GM12878 (cell line): ENCODE data around the gene SLC9A8. TPM values are rescaled to one million over a fixed set of nuclear protein-coding genes. Genes with fewer than 3 reads are reported as not detected.

Experiments
- ATAC-seq: fragments of 200-7000 bp; cut with Tn5 transposase; 3 replicates; pipeline ENCODE4 v1.9.1; 2020; ENCODE audit warnings: mild to moderate bottlenecking, moderate library complexity
- BruUV-seq: library from RNA; stranded (reverse); fragments of 400-500 nt; replicated peaks from 2 replicates; lab custom pipeline; 2021; lab: Mats Ljungman, UMichigan
- CTCF ChIA-PET: fragments of 300-600 bp; sonication (Branson Sonifier 250); formaldehyde crosslinking; extraction: SDS; loops from one replicate; lab custom pipeline; 2021; ENCODE audit warnings: inconsistent platforms; lab: Yijun Ruan, JAX
- POLR2A ChIA-PET: fragments of 350-600 bp; formaldehyde crosslinking; extraction: SDS; loops from one replicate; lab custom pipeline; 2021; ENCODE audit warnings: inconsistent platforms; lab: Charles Lee
- RAD21 ChIA-PET: fragments of 300-600 bp; sonication (Branson Sonifier 250); formaldehyde crosslinking; loops from one replicate; lab custom pipeline; 2023; ENCODE audit warnings: antibody characterized with exemption; ENCODE audit not compliant: unreplicated experiment; lab: Charles Lee
- SMC1A ChIA-PET: fragments of 300-600 bp; sonication (Branson Sonifier 250); formaldehyde crosslinking; loops from one replicate; lab custom pipeline; 2023; ENCODE audit not compliant: unreplicated experiment, uncharacterized antibody; lab: Charles Lee
- DNase-seq: peaks from one replicate; pipeline ENCODE4 v3.0.0-alpha.2; 2011; ENCODE audit warnings: low read depth, low spot score
- FAIRE-seq: peaks from 3 replicates; lab custom pipeline; 2011; peaks lifted over from hg19 to GRCh38; lab: Jason Lieb, UNC
- H2AFZ ChIP-seq: 2 replicates; pipeline ENCODE4 v1.6.0; 2011; ENCODE audit warnings: low read depth, low read length, control low read depth; ENCODE audit not compliant: control insufficient read depth
- H3K27ac ChIP-seq: 2 replicates; pipeline ENCODE4 v1.5.1; 2011; ENCODE audit warnings: control low read depth; ENCODE audit not compliant: control insufficient read depth, insufficient read depth
- H3K27me3 ChIP-seq, 2 experiments: replicated peaks in 1 of 2; 2 replicates each; pipeline versions ENCODE4 v1.6.0 to v1.6.1; 2011; ENCODE audit warnings: low read length in 1 of 2; ENCODE audit not compliant: control insufficient read depth in 2 of 2, insufficient read depth in 2 of 2
- H3K36me3 ChIP-seq, 2 experiments: 2 replicates each; pipeline ENCODE4 v1.5.1; 2011; ENCODE audit warnings: low read length in 1 of 2; ENCODE audit not compliant: control insufficient read depth in 2 of 2, insufficient read depth in 2 of 2
- H3K4me1 ChIP-seq: 2 replicates; pipeline ENCODE4 v1.6.1; 2011; ENCODE audit warnings: mild to moderate bottlenecking, low read length, moderate library complexity, mixed read lengths; ENCODE audit not compliant: control insufficient read depth, insufficient read depth
- H3K4me2 ChIP-seq: 2 replicates; pipeline ENCODE4 v1.6.0; 2011; ENCODE audit warnings: control low read depth; ENCODE audit not compliant: control insufficient read depth, insufficient read depth
- H3K4me3 ChIP-seq: fragments of 200-600 bp; sonication (generic); 2 replicates; pipeline ENCODE4 v1.5.1; 2016
- H3K79me2 ChIP-seq: 2 replicates; pipeline ENCODE4 v1.6.0; 2011; ENCODE audit warnings: low read length; ENCODE audit not compliant: control insufficient read depth, insufficient read depth
- H3K9ac ChIP-seq: 2 replicates; pipeline ENCODE4 v1.8.0; 2011; ENCODE audit warnings: low read length, control low read depth, mixed read lengths; ENCODE audit not compliant: control insufficient read depth, insufficient read depth
- H3K9me3 ChIP-seq: replicated peaks from 3 replicates; pipeline ENCODE4 v1.5.1; 2011; ENCODE audit warnings: mild to moderate bottlenecking, low read length; ENCODE audit not compliant: control insufficient read depth, insufficient read depth
- H4K20me1 ChIP-seq: 2 replicates; pipeline ENCODE4 v1.6.0; 2011; ENCODE audit not compliant: control insufficient read depth, insufficient read depth
- ATF7 ChIP-seq: fragments of 450-650 bp; IDR thresholded peaks from 2 replicates; pipeline ENCODE4 v1.6.1; 2016; ENCODE audit warnings: low read depth, mild to moderate bottlenecking
- GABPA ChIP-seq: IDR thresholded peaks from 2 replicates; pipeline ENCODE4 v1.6.1; 2014; ENCODE audit warnings: antibody characterized with exemption, low read depth, mild to moderate bottlenecking, inconsistent platforms
- MEF2B ChIP-seq: fragments of 450-650 bp; IDR thresholded peaks from 2 replicates; pipeline ENCODE4 v1.6.1; 2018; ENCODE audit warnings: mild to moderate bottlenecking, moderate library complexity; ENCODE audit not compliant: partially characterized antibody, poor library complexity, severe bottlenecking
- NFYA ChIP-seq: IDR thresholded peaks from 2 replicates; pipeline ENCODE4 v1.6.1; 2011; ENCODE audit warnings: low read depth, mild to moderate bottlenecking, low read length, improper control_type of control experiment, borderline replicate concordance
- NR2C1 ChIP-seq: fragments of 450-650 bp; IDR thresholded peaks from 2 replicates; pipeline ENCODE4 v1.6.1; 2017; ENCODE audit warnings: antibody characterized with exemption, mild to moderate bottlenecking, moderate library complexity
- NR2C2 ChIP-seq: IDR thresholded peaks from 2 replicates; pipeline ENCODE4 v1.6.1; 2011; ENCODE audit warnings: borderline replicate concordance, low read depth; ENCODE audit not compliant: control insufficient read depth, insufficient read length
- PAX8 ChIP-seq: fragments of 450-650 bp; IDR thresholded peaks from 2 replicates; pipeline ENCODE4 v1.6.1; 2017; ENCODE audit warnings: mild to moderate bottlenecking, moderate library complexity
- POLR2AphosphoS2 ChIP-seq: IDR thresholded peaks from 2 replicates; pipeline ENCODE4 v1.6.1; 2011; ENCODE audit warnings: low read depth, mild to moderate bottlenecking, low read length, improper control_type of control experiment, moderate library complexity
- RELA ChIP-seq: fragments of 450-650 bp; IDR thresholded peaks from 2 replicates; pipeline ENCODE4 v1.8.0; 2014; ENCODE audit warnings: borderline replicate concordance; ENCODE audit not compliant: partially characterized antibody
- STAT3 ChIP-seq: IDR thresholded peaks from 2 replicates; pipeline ENCODE4 v1.6.1; 2011; ENCODE audit warnings: low read depth, low read length, improper control_type of control experiment
- TAF1 ChIP-seq: IDR thresholded peaks from 2 replicates; pipeline ENCODE4 v1.6.1; 2011; ENCODE audit warnings: mild to moderate bottlenecking, low read depth, low read length, borderline replicate concordance
- ZBED1 ChIP-seq: IDR thresholded peaks from 2 replicates; pipeline ENCODE4 v1.6.1; 2016; ENCODE audit warnings: borderline replicate concordance
- WGBS: methylation state at CpG from one replicate; pipeline ENCODE4 v1.1.6; 2016; ENCODE audit warnings: low lambda C conversion rate; ENCODE audit not compliant: insufficient replicate concordance, insufficient coverage; ENCODE audit errors: missing lambda C conversion rate; 5-methylcytosine and 5-hydroxymethylcytosine counted together
- in situ Hi-C: fragments of 300-500 bp; cut with MboI; formaldehyde crosslinking; loops from 9 replicates; pipeline ENCODE4 v1.14.3; 2018; ENCODE audit warnings: mixed read lengths
- intact Hi-C: fragments of 100-400 bp; cut with micrococcal nuclease; formaldehyde crosslinking; loops from one replicate; pipeline ENCODE4 v1.14.2; 2022; ENCODE audit not compliant: unreplicated experiment
- polyA plus RNA-seq, 11 experiments: library from polyadenylated mRNA; depleted of rRNA in 4 of 11; unstranded in 6 of 11; stranded (reverse) in 5 of 11; fragments of >200 nt; fragmentation: Nextera tagmentation in 4 of 11; fragmentation: Illumina TruSeq in 1 of 11; extraction: Ambion mirVana in 4 of 11; extraction: Trizol in 1 of 11; gene quantifications; 1 replicate in 1 of 11; 2 replicates in 10 of 11; pipeline versions ENCODE4 v1.2.1 to v1.2.3, GENCODE V29; 2011 to 2016; ENCODE audit warnings: inconsistent platforms in 2 of 11, missing spikeins in 2 of 11, low read depth in 1 of 11
- total RNA-seq, 4 experiments: library from RNA; depleted of rRNA in 3 of 4; stranded (reverse); fragments of >200 nt in 3 of 4; fragmentation: Illumina TruSeq in 1 of 4; extraction: Trizol in 1 of 4; gene quantifications; 2 replicates each; pipeline versions ENCODE4 v1.2.1 to v1.2.3, GENCODE V29; 2013 to 2021
- TF ChIP-seq, protein P1 (sequence below): fragments of 450-650 bp; IDR thresholded peaks from 2 replicates; pipeline ENCODE4 v1.6.1; 2017; ENCODE audit warnings: low read depth, mild to moderate bottlenecking, moderate library complexity
- TF ChIP-seq, protein P2 (sequence below): fragments of 450-650 bp; IDR thresholded peaks from 2 replicates; pipeline ENCODE4 v1.6.1; 2016; ENCODE audit warnings: mild to moderate bottlenecking, moderate library complexity, borderline replicate concordance
- TF ChIP-seq, protein P3 (sequence below): fragments of 150-350 bp; IDR thresholded peaks from 2 replicates; pipeline ENCODE4 v1.6.1; 2014; ENCODE audit warnings: mild to moderate bottlenecking, low read depth, low read length
- TF ChIP-seq, protein P4 (sequence below): IDR thresholded peaks from 2 replicates; pipeline ENCODE4 v1.6.1; 2011; ENCODE audit warnings: borderline replicate concordance, low read depth, mild to moderate bottlenecking, moderate library complexity, mixed read lengths, low read length; ENCODE audit not compliant: insufficient read depth; ENCODE audit errors: extremely low read length

SLC9A8 gene
- total and polyA plus RNA-seq, 10 of the 15 experiments (the other 5 are each of a cell fraction or from before 2014, with no cell fraction given) = 0.40 to 15.5 (median 6.5) TPM

DNA sequence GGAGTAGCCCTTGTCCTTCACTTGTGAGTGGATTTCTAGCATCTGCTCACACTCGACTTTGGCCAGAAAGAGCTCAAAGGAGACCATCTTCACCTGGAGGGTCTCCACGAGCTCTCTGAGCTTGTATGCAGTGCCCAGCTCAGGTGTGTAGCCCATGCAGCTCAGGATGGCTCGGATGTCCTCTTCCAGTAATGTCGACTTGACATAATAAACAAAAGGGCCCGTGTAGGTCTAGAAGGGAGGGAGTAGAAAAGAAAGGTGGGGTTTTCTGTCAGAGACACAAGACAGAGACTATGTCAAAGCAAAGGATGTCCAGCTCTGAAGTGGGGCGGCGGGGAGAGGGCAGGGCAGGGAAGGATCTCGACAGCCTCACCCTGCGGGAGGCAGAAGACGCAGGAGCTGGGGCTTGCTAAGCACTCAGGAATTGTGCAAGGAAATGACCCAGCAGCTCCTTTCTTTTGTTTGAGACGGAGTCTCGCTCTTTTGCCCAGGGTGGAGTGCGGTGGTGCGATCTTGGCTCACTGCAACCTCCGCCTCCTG lies 94.1 kb downstream of the SLC9A8 start:
- ATAC-seq (no peak), FAIRE-seq (no peak), DNase-seq (no peak)
- Histone ChIP-seq H3K9ac (no peak overlapping the region), H3K4me3 (no peak overlapping the region), H3K9me3 (no peaks in the 10 kb centered on the region), H3K27ac (no peak overlapping the region), H3K4me2 (no peak overlapping the region), H4K20me1 (no peaks in the 10 kb centered on the region; the same call in 1 of the 2 replicates), H3K4me1 (no peaks in the 10 kb centered on the region), H3K36me3 (peaks cover 17 to 23% of the 10 kb centered on the region in 2 experiments; a peak in 3 of 4 replicates), H3K27me3 (no peaks in the 10 kb centered on the region), H2AFZ (no peak overlapping the region), H3K79me2 (peaks cover 3% of the 10 kb centered on the region; the same call in 1 of the 2 replicates)
- 89% methylated on average over 15 of the region's 15 CpGs for WGBS
- BruUV-seq = no TSS peak
- TF ChIP-seq ZBED1 (no peak), RELA (no peak), ATF7 (no peak), TAF1 (no peak), GABPA (no peak), MEF2B (no peak), POLR2AphosphoS2 (no peak), NR2C1 (no peak), NR2C2 (no peak), NFYA (no peak), STAT3 (no peak), PAX8 (no peak)
- TF ChIP-seq, protein P1, sequence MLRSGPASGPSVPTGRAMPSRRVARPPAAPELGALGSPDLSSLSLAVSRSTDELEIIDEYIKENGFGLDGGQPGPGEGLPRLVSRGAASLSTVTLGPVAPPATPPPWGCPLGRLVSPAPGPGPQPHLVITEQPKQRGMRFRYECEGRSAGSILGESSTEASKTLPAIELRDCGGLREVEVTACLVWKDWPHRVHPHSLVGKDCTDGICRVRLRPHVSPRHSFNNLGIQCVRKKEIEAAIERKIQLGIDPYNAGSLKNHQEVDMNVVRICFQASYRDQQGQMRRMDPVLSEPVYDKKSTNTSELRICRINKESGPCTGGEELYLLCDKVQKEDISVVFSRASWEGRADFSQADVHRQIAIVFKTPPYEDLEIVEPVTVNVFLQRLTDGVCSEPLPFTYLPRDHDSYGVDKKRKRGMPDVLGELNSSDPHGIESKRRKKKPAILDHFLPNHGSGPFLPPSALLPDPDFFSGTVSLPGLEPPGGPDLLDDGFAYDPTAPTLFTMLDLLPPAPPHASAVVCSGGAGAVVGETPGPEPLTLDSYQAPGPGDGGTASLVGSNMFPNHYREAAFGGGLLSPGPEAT = no peak
- TF ChIP-seq, protein P2, sequence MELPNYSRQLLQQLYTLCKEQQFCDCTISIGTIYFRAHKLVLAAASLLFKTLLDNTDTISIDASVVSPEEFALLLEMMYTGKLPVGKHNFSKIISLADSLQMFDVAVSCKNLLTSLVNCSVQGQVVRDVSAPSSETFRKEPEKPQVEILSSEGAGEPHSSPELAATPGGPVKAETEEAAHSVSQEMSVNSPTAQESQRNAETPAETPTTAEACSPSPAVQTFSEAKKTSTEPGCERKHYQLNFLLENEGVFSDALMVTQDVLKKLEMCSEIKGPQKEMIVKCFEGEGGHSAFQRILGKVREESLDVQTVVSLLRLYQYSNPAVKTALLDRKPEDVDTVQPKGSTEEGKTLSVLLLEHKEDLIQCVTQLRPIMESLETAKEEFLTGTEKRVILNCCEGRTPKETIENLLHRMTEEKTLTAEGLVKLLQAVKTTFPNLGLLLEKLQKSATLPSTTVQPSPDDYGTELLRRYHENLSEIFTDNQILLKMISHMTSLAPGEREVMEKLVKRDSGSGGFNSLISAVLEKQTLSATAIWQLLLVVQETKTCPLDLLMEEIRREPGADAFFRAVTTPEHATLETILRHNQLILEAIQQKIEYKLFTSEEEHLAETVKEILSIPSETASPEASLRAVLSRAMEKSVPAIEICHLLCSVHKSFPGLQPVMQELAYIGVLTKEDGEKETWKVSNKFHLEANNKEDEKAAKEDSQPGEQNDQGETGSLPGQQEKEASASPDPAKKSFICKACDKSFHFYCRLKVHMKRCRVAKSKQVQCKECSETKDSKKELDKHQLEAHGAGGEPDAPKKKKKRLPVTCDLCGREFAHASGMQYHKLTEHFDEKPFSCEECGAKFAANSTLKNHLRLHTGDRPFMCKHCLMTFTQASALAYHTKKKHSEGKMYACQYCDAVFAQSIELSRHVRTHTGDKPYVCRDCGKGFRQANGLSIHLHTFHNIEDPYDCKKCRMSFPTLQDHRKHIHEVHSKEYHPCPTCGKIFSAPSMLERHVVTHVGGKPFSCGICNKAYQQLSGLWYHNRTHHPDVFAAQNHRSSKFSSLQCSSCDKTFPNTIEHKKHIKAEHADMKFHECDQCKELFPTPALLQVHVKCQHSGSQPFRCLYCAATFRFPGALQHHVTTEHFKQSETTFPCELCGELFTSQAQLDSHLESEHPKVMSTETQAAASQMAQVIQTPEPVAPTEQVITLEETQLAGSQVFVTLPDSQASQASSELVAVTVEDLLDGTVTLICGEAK = no peak
- TF ChIP-seq, protein P3, sequence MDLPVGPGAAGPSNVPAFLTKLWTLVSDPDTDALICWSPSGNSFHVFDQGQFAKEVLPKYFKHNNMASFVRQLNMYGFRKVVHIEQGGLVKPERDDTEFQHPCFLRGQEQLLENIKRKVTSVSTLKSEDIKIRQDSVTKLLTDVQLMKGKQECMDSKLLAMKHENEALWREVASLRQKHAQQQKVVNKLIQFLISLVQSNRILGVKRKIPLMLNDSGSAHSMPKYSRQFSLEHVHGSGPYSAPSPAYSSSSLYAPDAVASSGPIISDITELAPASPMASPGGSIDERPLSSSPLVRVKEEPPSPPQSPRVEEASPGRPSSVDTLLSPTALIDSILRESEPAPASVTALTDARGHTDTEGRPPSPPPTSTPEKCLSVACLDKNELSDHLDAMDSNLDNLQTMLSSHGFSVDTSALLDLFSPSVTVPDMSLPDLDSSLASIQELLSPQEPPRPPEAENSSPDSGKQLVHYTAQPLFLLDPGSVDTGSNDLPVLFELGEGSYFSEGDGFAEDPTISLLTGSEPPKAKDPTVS = no peak
- TF ChIP-seq, protein P4, sequence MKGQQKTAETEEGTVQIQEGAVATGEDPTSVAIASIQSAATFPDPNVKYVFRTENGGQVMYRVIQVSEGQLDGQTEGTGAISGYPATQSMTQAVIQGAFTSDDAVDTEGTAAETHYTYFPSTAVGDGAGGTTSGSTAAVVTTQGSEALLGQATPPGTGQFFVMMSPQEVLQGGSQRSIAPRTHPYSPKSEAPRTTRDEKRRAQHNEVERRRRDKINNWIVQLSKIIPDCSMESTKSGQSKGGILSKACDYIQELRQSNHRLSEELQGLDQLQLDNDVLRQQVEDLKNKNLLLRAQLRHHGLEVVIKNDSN = no peak
- POLR2A ChIA-PET = no interaction called here
- SMC1A ChIA-PET = no interaction called here
- CTCF ChIA-PET = interaction anchor here (1.5 kb wide), 1 partner anchor 31 kb away, joined by 4 read pairs; no protein-coding TSS in a partner anchor
- RAD21 ChIA-PET = no interaction called here
- intact Hi-C loops (no loop called here), in situ Hi-C loops (no loop called here)
